22Rv1 (cell line): ENCODE measurements around the gene SLC35B4.

Experiments
- ZFX ChIP-seq: fragments of 450-650 bp; IDR thresholded peaks from 2 replicates; pipeline ENCODE4 v1.6.1; 2017; ENCODE audit warnings: antibody characterized with exemption, borderline replicate concordance
- TF ChIP-seq, protein P1 (sequence below): fragments of 450-650 bp; IDR thresholded peaks from 2 replicates; pipeline ENCODE4 v1.5.1; 2017; ENCODE audit warnings: mild to moderate bottlenecking

DNA sequence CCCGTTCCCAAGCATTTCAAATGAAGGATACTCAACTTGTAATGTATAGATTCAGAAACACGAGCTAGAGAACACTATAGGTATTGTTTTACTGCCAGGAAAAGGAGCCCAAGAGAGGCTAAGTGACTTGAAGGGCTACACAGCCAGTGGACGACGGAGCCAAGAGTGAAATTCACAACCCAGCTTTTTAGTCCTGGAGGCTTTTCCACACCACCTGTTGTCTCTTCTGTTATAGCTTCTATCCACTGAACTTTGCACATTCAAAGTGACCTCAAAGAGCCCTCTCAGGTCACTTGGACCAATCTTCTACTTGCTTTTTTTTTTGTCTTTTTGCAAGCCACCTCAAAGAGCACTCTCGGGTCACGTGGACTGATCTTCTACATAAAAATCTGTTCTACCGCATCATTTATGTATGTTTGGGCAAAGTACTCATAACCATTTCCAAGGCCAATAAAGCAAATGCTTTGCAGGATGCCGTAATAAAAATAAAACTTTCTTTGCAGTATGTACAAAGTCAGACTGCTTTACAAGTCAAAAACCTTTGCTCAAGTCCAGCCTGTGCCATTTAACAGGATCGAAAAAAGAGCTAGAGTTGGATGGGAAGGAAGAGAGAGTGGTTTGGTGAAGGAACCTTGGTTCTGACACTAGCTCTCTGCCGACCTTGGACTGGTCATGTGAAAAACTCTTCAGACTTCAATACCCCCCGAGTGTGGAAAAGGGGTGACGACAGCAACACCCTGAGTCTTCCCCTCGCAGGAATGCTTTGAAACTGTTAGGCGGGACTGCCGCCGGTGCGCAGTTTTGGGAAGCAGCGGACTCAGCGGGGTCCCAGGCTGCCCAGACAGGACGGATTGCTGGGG, 821 bp downstream of the SLC35B4 start:
- TF ChIP-seq, protein P1, sequence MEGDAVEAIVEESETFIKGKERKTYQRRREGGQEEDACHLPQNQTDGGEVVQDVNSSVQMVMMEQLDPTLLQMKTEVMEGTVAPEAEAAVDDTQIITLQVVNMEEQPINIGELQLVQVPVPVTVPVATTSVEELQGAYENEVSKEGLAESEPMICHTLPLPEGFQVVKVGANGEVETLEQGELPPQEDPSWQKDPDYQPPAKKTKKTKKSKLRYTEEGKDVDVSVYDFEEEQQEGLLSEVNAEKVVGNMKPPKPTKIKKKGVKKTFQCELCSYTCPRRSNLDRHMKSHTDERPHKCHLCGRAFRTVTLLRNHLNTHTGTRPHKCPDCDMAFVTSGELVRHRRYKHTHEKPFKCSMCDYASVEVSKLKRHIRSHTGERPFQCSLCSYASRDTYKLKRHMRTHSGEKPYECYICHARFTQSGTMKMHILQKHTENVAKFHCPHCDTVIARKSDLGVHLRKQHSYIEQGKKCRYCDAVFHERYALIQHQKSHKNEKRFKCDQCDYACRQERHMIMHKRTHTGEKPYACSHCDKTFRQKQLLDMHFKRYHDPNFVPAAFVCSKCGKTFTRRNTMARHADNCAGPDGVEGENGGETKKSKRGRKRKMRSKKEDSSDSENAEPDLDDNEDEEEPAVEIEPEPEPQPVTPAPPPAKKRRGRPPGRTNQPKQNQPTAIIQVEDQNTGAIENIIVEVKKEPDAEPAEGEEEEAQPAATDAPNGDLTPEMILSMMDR: no peak
- no peak for TF ChIP-seq ZFX
